ENCODE data around the gene LANCL2.

The LANCL2 gene

DNA sequence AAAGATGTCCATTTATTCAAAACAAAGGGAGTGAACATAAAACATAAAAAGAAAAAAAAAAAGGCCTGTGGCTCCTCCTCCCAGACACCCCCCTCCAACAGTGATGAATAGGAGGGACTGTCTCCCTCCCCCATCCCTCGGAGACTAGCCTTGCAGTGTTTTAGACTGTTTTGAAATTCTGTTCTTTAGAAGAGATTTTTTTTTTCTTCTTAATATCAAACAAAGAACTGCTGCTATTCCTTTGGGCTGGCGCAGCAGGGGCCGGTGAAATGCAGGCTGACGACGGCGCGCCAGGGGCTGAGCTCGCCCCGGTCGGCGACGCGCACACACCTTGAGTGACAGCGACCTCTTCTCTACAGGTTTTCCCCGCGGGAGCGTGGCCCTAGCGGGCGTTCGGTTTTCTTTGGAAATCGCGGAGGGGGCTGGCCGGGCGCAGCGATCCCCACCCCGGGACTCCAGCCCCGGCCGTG lies at the start of gene LANCL2:
Gene LANCL2 (plus strand): TSS at position 133 of the 470 bp plus-strand sequence. CDS start 689 bp downstream, outside the sequence.
- no peak for DNase-seq
- peaks cover 13% of the 10 kb centered on the region for H3K4me1 Mint-ChIP-seq
- peak within 1 kb of the TSS; percentile 96 to 99 for H3K27ac Mint-ChIP-seq
- H3K9me3 Mint-ChIP-seq = peaks cover 0 to 8% of the 10 kb centered on the region in 2 donors
- H3K4me3 Mint-ChIP-seq = peak within 1 kb of the TSS; percentile 91 to 96
- ATAC-seq = peak; percentile 46
- H3K27me3 Mint-ChIP-seq = no peaks in the 10 kb centered on the region

- no peaks in the 10 kb centered on the region for H3K9me3 Mint-ChIP-seq
- H3K27me3 Mint-ChIP-seq = peaks cover 23% of the 10 kb centered on the region
- ATAC-seq (no peak), DNase-seq (no peak)
- no peaks in the 10 kb centered on the region for H3K4me1 Mint-ChIP-seq
- H3K4me3 Mint-ChIP-seq = no peak overlapping the region
- no peak overlapping the region for H3K27ac Mint-ChIP-seq
Measured at GRCh38 chr7:55325371-55325792, 39.8 kb upstream of the LANCL2 start.

DNA sequence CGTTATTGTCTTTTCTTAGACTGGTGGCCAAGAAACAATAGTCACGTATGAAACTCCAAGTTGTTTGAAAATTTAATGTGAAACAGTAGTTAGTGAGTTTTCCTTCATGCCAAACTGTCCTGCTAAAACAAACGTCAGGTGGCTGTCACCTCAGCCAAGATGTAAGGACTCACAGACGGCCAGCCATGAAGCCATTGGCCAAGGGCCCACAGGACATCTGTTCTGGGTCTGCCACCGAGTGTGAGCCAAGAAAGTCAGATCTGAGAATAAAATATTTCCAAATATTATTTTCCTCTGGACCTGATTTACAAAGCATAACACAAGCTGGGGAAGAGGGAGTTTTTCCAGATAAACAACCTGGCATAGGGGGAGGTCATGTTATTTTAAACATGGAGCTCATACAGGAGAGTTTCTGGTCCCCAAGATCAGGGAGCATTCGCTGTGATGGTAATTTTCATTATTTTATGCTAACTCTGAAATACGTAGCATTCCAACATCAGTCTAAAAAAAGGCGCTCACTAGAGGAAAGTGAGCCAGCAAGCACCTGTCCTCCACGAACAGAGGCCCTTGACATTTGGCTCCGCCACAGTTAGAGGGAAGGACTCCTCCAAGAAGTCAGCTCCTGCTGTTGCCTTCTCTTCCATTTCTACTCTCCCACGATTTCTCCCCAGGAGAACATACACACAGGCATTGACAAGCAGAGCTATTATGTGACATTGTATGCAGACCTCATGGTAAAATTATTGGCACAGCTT lies 38.9 kb upstream of the LANCL2 start:
- Mint-ChIP-seq H3K27me3 (peaks cover 17% of the 10 kb centered on the region), H3K27ac (no peak overlapping the region), H3K4me3 (no peak overlapping the region), H3K9me3 (no peaks in the 10 kb centered on the region), H3K4me1 (no peaks in the 10 kb centered on the region)
- DNase-seq (no peak), ATAC-seq (no peak)

- Mint-ChIP-seq H3K4me1 (no peaks in the 10 kb centered on the region), H3K27me3 (peaks cover 15% of the 10 kb centered on the region), H3K27ac (no peak overlapping the region)
Measured at GRCh38 chr7:55326945-55327626, 38.1 kb upstream of the LANCL2 start.

GRCh38 chr7:55335151-55335550 lies 30.0 kb upstream of the LANCL2 start:
- no peak for ATAC-seq
- no peaks in the 10 kb centered on the region for H3K4me1 Mint-ChIP-seq
- H3K9me3 Mint-ChIP-seq = no peaks in the 10 kb centered on the region
- no peak overlapping the region for H3K27ac Mint-ChIP-seq
- DNase-seq = no peak
- peaks cover 28% of the 10 kb centered on the region for H3K27me3 Mint-ChIP-seq
- H3K4me3 Mint-ChIP-seq = no peak overlapping the region

More at GRCh38 chr7:55326945-55327626, 38.1 kb upstream of the LANCL2 start:
- H3K4me3 Mint-ChIP-seq = no peak overlapping the region
- ATAC-seq (no peak), DNase-seq (no peak)
- H3K9me3 Mint-ChIP-seq = no peaks in the 10 kb centered on the region

GRCh38 chr7:55335786-55336185 lies 29.4 kb upstream of the LANCL2 start:
- ATAC-seq = no peak
- H3K27me3 Mint-ChIP-seq = peaks cover 28% of the 10 kb centered on the region

DNA sequence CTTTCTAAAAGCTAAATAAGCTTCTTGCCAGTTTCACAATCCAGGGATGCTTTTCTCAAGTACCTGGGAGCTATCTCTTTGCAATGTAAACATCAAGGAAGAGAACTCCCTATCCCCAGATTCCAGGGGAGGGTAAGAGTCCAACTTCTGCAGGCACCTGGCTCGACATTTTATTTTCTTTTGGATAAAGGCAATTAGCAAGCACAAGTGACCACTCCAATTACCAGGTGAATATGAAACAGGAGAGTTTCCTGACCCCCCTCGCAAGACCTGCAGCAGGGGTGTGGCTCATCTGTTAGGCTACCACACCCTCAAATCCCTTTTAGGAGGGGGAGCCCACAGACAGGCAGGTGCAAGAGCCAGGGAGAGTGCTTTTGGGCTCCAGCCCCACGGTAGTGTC lies 28.6 kb upstream of the LANCL2 start:
- Mint-ChIP-seq H3K27me3 (peaks cover 22% of the 10 kb centered on the region), H3K4me1 (no peaks in the 10 kb centered on the region), H3K4me3 (no peak overlapping the region), H3K9me3 (no peaks in the 10 kb centered on the region), H3K27ac (no peak overlapping the region)
- ATAC-seq = no peak
- no peak for DNase-seq

More at GRCh38 chr7:55335786-55336185, 29.4 kb upstream of the LANCL2 start:
- DNase-seq = no peak
- Mint-ChIP-seq H3K27ac (no peak overlapping the region), H3K4me1 (no peaks in the 10 kb centered on the region), H3K9me3 (no peaks in the 10 kb centered on the region), H3K4me3 (no peak overlapping the region)

- no peak overlapping the region for H3K4me3 Mint-ChIP-seq
- H3K27me3 Mint-ChIP-seq = peaks cover 18% of the 10 kb centered on the region
- ATAC-seq (no peak), DNase-seq (no peak)
- H3K27ac Mint-ChIP-seq = peak overlapping the region in 1 of 2 donors; percentile 61
- no peaks in the 10 kb centered on the region for H3K9me3 Mint-ChIP-seq
- no peaks in the 10 kb centered on the region for H3K4me1 Mint-ChIP-seq
Measured at GRCh38 chr7:55339033-55340000, 25.8 kb upstream of the LANCL2 start.

- no peak overlapping the region for H3K4me3 Mint-ChIP-seq
- DNase-seq (no peak), ATAC-seq (peak; percentile 27)
- H3K4me1 Mint-ChIP-seq = no peaks in the 10 kb centered on the region
- no peaks in the 10 kb centered on the region for H3K9me3 Mint-ChIP-seq
- peaks cover 20% of the 10 kb centered on the region for H3K27me3 Mint-ChIP-seq
- H3K27ac Mint-ChIP-seq = no peak overlapping the region
Measured at GRCh38 chr7:55342216-55342871, 22.8 kb upstream of the LANCL2 start.

DNA sequence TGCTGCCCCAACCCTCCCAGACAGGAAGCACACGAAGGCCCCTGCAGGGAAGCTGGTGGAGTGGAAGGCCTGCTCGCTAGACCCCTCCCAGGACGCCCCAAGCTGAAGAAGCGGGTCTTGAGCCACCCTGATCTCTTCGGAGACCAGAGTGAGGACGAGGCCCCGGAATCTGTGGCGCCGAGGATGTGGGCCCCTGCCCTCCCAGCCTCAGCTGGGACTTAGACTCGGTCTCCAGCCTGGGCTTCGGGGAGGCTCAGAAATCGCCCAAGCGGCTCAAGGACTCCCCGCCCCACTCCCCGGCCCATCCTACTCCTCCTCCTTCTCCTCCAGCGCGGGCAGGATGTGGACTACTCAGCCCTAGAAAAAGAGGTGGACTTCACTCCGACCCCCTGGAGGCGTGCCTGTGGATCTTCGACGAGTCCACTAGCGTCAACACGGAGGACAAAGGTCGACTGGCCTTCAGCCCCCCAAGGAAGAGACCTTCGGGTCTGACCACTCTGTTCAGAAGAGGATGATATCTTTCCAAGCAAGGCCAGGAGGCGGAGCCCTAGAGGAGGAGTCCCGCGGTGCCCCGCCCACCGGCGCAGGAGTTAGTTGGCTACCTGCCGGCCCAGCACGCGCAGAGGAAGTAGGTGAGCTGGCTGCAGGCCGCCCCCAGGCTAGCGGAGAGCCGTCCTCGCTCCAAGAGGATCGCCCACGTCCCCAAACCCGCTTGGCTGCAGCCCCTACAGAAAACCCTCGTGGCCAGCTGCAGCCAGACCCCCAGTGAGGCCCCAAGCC lies 21.9 kb upstream of the LANCL2 start:
- DNase-seq (no peak), ATAC-seq (no peak)
- Mint-ChIP-seq H3K9me3 (no peaks in the 10 kb centered on the region), H3K4me3 (no peak overlapping the region), H3K27ac (no peak overlapping the region), H3K27me3 (peaks cover 11% of the 10 kb centered on the region), H3K4me1 (no peaks in the 10 kb centered on the region)

GRCh38 chr7:55343860-55344606 lies 21.1 kb upstream of the LANCL2 start:
- Mint-ChIP-seq H3K9me3 (no peaks in the 10 kb centered on the region), H3K27me3 (peaks cover 17% of the 10 kb centered on the region), H3K4me3 (no peak overlapping the region), H3K4me1 (no peaks in the 10 kb centered on the region), H3K27ac (no peak overlapping the region)
- DNase-seq = no peak
- peak; percentile 26 for ATAC-seq

GRCh38 chr7:55344840-55345239 lies 20.3 kb upstream of the LANCL2 start:
- DNase-seq (no peak), ATAC-seq (peak; percentile 43)
- H3K27me3 Mint-ChIP-seq = peaks cover 25% of the 10 kb centered on the region
- H3K4me3 Mint-ChIP-seq = no peak overlapping the region
- no peak overlapping the region for H3K27ac Mint-ChIP-seq
- no peaks in the 10 kb centered on the region for H3K9me3 Mint-ChIP-seq
- no peaks in the 10 kb centered on the region for H3K4me1 Mint-ChIP-seq

GRCh38 chr7:55345292-55345691 lies 19.8 kb upstream of the LANCL2 start:
- Mint-ChIP-seq H3K4me3 (no peak overlapping the region), H3K4me1 (no peaks in the 10 kb centered on the region), H3K27ac (no peak overlapping the region), H3K9me3 (no peaks in the 10 kb centered on the region), H3K27me3 (peaks cover 29% of the 10 kb centered on the region)
- no peak for DNase-seq
- ATAC-seq = no peak

DNA sequence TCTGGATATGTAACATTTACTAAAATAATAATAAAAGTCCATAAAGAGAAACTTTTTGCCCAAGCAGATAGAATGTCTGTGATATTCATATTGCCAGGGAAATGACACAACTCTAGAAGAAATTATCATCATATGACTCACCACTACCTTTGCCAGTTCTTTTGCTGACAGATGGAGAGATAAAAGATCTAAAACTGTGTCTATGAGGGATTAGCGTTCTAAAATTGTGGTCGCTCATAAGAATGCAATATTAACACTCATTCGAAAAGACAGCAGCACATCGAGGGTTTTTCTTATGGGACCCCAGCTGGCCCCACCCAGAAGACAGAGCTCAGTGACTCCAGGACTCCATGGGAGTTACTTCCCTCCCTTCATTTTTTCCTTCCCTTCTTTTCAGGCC lies 16.6 kb upstream of the LANCL2 start:
- Mint-ChIP-seq H3K4me3 (no peak overlapping the region), H3K27ac (no peak overlapping the region), H3K4me1 (no peaks in the 10 kb centered on the region), H3K27me3 (peaks cover 32% of the 10 kb centered on the region), H3K9me3 (no peaks in the 10 kb centered on the region)
- peak; percentile 61 for ATAC-seq
- no peak for DNase-seq

All from stimulated activated naive CD8-positive, alpha-beta T cell treated with anti-CD3 and anti-CD28 coated beads, Interleukin-15, amount 100 ng/mL, for 72 hours (primary cell).